ENCODE measurements around the gene NR1H3. TPM values are rescaled to one million over a fixed set of nuclear protein-coding genes. Genes with fewer than 3 reads are reported as not detected.

NR1H3 gene
- total and polyA plus RNA-seq, 2 of the 4 experiments (the other 2 are of a cell fraction), result 9.1 to 13.6 TPM

DNA sequence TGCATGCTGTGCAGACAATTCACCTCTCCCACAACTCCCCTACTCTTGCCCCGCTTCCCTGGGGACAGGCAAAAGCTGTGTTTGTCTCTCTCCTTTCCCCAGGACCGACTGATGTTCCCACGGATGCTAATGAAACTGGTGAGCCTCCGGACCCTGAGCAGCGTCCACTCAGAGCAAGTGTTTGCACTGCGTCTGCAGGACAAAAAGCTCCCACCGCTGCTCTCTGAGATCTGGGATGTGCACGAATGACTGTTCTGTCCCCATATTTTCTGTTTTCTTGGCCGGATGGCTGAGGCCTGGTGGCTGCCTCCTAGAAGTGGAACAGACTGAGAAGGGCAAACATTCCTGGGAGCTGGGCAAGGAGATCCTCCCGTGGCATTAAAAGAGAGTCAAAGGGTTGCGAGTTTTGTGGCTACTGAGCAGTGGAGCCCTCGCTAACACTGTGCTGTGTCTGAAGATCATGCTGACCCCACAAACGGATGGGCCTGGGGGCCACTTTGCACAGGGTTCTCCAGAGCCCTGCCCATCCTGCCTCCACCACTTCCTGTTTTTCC is 10.7 kb downstream of the NR1H3 start:
- Histone ChIP-seq H4K91ac (ENCODE audit: insufficient read depth, low read depth, low read length) (peak overlapping the region; percentile 94), H3K14ac (replicated peaks; ENCODE audit: low read depth, low read length) (peak overlapping the region; percentile 97), H2BK120ac (ENCODE audit: low read depth, low read length) (peak overlapping the region; percentile 89), H3K4me1 (ENCODE audit: control insufficient read depth, insufficient read depth, low read length) (peaks cover 23% of the 10 kb centered on the region), H3K27ac (ENCODE audit: insufficient read depth, low read length) (peak overlapping the region; percentile 98), H3K4me3 (ENCODE audit: insufficient read depth, low read depth, low read length) (no peak overlapping the region), H2BK15ac (ENCODE audit: low read depth, low read length) (peak overlapping the region; percentile 58; the same call in 2 of the 3 replicates), H4K20me1 (ENCODE audit: insufficient read depth, low read length) (peaks cover 28% of the 10 kb centered on the region), H3K9me3 (ENCODE audit: control insufficient read depth, insufficient read depth, low read length) (no peaks in the 10 kb centered on the region), H2AK9ac (replicated peaks; ENCODE audit: low read depth, low read length, poor library complexity) (peak overlapping the region; percentile 75), H3K18ac (ENCODE audit: low read depth, low read length) (peak overlapping the region; percentile 87), H3K9me1 (ENCODE audit: insufficient read depth, low read length) (peaks cover 31% of the 10 kb centered on the region), H3K56ac (ENCODE audit: extremely low read depth, insufficient read depth, low read length) (peak overlapping the region; percentile 60), H3K79me1 (ENCODE audit: low read depth in 1 of 2, low read length in 2 of 2) (peaks cover 19 to 44% of the 10 kb centered on the region in 2 experiments), H3K4ac (ENCODE audit: low read depth, low read length) (peak overlapping the region; percentile 96), H4K8ac (ENCODE audit: low read depth in 2 of 2, low read length in 2 of 2) (peak overlapping the region; percentile 96), H2BK20ac (ENCODE audit: low read depth, low read length) (peak overlapping the region; percentile 91), H4K5ac (ENCODE audit: low read depth, low read length) (peak overlapping the region; percentile 97), H3K27me3 (ENCODE audit: control insufficient read depth, insufficient read depth, low read length) (no peaks in the 10 kb centered on the region), H3K36me3 (ENCODE audit: control insufficient read depth, insufficient read depth, low read length) (no peaks in the 10 kb centered on the region), H3K23ac (ENCODE audit: low read depth, low read length) (peak overlapping the region; percentile 94), H3K4me2 (ENCODE audit: low read depth, low read length) (peak overlapping the region; percentile 96; the same call in 1 of the 2 replicates), H3K9ac (ENCODE audit: low read depth, low read length) (peak overlapping the region; percentile 86), H2AFZ (replicated peaks; ENCODE audit: low read length, poor library complexity) (peak overlapping the region; percentile 92), H2BK5ac (ENCODE audit: low read depth, low read length, poor library complexity, severe bottlenecking) (peak overlapping the region; percentile 93), H2AK5ac (ENCODE audit: low read depth, low read length) (peak overlapping the region; percentile 82)
- TF ChIP-seq NFE2L2 (IDR thresholded peaks at IDR 0.05; ENCODE audit: low read depth, low read length), result no peak
- no peak for TF ChIP-seq CEBPB (IDR thresholded peaks at IDR 0.05; ENCODE audit: low read depth, low read length)
- TF ChIP-seq MAZ (IDR thresholded peaks at IDR 0.05; ENCODE audit: borderline replicate concordance, low read depth, low read length), result no peak
- no peak for TF ChIP-seq FOS (IDR thresholded peaks at IDR 0.05; ENCODE audit: low read depth, low read length)
- TF ChIP-seq SMC3 (IDR thresholded peaks at IDR 0.05; ENCODE audit: low read depth, low read length), result no peak
- ChIA-PET POLR2A (ENCODE audit: unreplicated experiment) (no interaction called here), CTCF (interaction anchor here (1.0 kb wide), 1 partner anchor 9 kb away, joined by 3 read pairs; no protein-coding TSS in a partner anchor)
- 57% methylated on average over 6 of the region's 13 CpGs; no CpG with 5 or more reads in 1 of the 2 experiments for WGBS, 2 experiments (ENCODE audit: extremely low coverage in 2 of 2, insufficient read length in 1 of 2)
- ATAC-seq (ENCODE audit: low read depth) (no peak), DNase-seq (no peak)
- intact Hi-C loops (cut with micrococcal nuclease), result no loop called here
- dilution Hi-C loops (cut with HindIII; ENCODE audit: low sequenced_read_pairs, unreplicated experiment), result no loop called here
- no TSS peak for BruUV-seq (replicated peaks)
- in situ Hi-C loops (cut with MboI; ENCODE audit: low sequenced_read_pairs), result no loop called here
